Choroid plexus epithelial cell (primary cell): ENCODE results near the gene HIPK1.

ENCODE experiments used
- DNase-seq: peaks from one replicate; pipeline ENCODE4 v3.0.0-alpha.2; 2010; ENCODE audit warnings: low read depth
- H3K4me3 ChIP-seq: 2 replicates; pipeline ENCODE4 v1.5.1; 2011; ENCODE audit warnings: low read depth, mild to moderate bottlenecking, control low read depth, low read length, moderate library complexity
- CTCF ChIP-seq: conservative IDR thresholded peaks from 2 replicates; pipeline ENCODE4 v1.5.1; 2011; ENCODE audit warnings: low read depth, mild to moderate bottlenecking, control low read depth, inconsistent platforms, low read length, moderate library complexity

HIPK1 gene

GRCh38 chr1:113891631-113892220 lies 37.4 kb upstream of the HIPK1 start:
- no peak for TF ChIP-seq CTCF

GRCh38 chr1:113893267-113893666 lies 35.9 kb upstream of the HIPK1 start:
- no peak for DNase-seq
- TF ChIP-seq CTCF, result no peak
- no peak overlapping the region for H3K4me3 ChIP-seq

More at GRCh38 chr1:113891631-113892220, 37.4 kb upstream of the HIPK1 start:
- no peak overlapping the region for H3K4me3 ChIP-seq
- DNase-seq, result no peak

- no peak for TF ChIP-seq CTCF
- DNase-seq, result no peak
- no peak overlapping the region for H3K4me3 ChIP-seq
Observed at GRCh38 chr1:113895098-113895497, 34.0 kb upstream of the HIPK1 start.

DNA sequence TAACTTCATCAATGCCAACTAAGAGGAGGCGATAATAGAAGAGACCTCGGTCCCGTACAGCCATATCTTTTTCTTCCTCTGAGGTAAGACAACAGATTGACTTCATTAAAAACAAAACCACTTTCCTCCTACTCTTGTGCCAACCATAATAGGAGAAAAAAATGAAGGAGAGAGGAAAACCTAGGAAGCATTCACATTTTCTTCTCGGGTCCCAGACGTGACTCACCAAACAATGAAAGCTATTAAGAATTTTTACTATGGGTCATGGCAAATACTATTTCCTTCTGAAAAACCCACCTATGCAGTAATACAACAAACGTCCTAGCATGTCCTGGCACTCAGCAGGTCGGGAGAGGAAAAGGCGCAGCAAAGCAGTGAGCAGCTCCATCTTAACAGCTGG lies 33.2 kb upstream of the HIPK1 start:
- no peak for TF ChIP-seq CTCF
- no peak for DNase-seq
- no peak overlapping the region for H3K4me3 ChIP-seq

DNA sequence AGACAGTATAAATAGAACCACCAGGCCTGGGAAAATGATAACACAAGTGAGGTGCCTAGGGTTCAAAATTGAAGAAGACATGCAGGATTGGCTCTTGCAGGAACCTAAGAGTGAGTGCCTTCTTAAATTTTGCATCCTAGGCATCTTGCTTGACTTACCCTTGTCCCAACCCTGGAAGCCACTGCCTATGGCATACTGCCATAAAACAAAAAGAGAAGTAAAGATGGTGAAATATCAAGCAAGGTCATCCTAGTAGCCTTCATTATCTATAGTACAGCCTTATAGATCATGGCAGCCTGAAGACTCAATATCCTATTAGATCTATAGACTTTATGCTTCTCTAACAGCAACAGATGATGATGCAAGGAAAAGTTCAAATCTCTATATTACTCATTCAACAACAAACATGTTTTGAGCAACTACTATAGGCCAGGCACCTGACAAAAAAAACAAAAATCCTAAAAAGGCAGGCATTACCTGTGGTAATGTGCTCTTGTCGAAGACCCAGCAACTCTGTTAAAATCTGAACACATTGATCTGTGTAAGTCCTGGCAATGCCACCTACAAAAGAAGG lies 30.8 kb upstream of the HIPK1 start:
- no peak overlapping the region for H3K4me3 ChIP-seq
- DNase-seq, result no peak
- no peak for TF ChIP-seq CTCF

GRCh38 chr1:113899111-113899510 lies 30.0 kb upstream of the HIPK1 start:
- DNase-seq, result no peak
- TF ChIP-seq CTCF, result no peak
- H3K4me3 ChIP-seq, result no peak overlapping the region

DNA sequence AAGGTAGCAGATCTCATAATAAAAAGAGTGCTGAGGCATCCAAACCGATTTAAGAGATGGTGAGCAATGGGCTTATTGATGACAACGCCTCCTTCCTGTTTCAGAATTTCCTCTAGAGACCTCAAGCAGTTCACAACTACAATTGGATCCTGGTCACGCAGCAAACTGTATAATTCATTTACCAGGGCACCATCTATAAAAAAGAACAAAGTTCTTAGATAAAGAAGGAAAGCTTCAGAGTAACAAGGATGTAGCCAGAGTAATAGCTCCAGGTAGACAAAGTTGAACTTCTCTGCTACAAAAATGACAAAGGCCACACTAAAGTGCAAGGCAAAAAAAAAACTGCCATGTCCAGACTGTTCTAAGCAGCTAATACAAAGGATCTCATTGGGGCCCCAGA lies 27.9 kb upstream of the HIPK1 start:
- TF ChIP-seq CTCF, result no peak

More for the DNA sequence above, 27.9 kb upstream of the HIPK1 start:
- no peak for DNase-seq
- no peak overlapping the region for H3K4me3 ChIP-seq
